WI38 (cell line): ENCODE results near the gene ASPN.

Source experiments
- H3K4me3 ChIP-seq: 2 replicates; pipeline ENCODE4 v1.5.1; 2011; ENCODE audit warnings: low read depth, mild to moderate bottlenecking, control low read depth, low read length
- CTCF ChIP-seq: IDR thresholded peaks from 2 replicates; pipeline ENCODE4 v1.5.1; 2012; ENCODE audit warnings: low read depth, mild to moderate bottlenecking, control low read depth, low read length

The ASPN gene

GRCh38 chr9:92513349-92513748, 31.0 kb upstream of the ASPN start:
- TF ChIP-seq CTCF, result no peak
- H3K4me3 ChIP-seq, result no peak overlapping the region

GRCh38 chr9:92512622-92513021, 30.3 kb upstream of the ASPN start:
- TF ChIP-seq CTCF, result no peak
- H3K4me3 ChIP-seq, result no peak overlapping the region

- H3K4me3 ChIP-seq, result no peak overlapping the region
- no peak for TF ChIP-seq CTCF
Measured at GRCh38 chr9:92510747-92511146, 28.4 kb upstream of the ASPN start.

- H3K4me3 ChIP-seq, result no peak overlapping the region
Measured at GRCh38 chr9:92509050-92509449, 26.7 kb upstream of the ASPN start.

GRCh38 chr9:92508018-92508820, 25.9 kb upstream of the ASPN start:
- no peak for TF ChIP-seq CTCF
- no peak overlapping the region for H3K4me3 ChIP-seq

More at GRCh38 chr9:92509050-92509449, 26.7 kb upstream of the ASPN start:
- no peak for TF ChIP-seq CTCF

- no peak overlapping the region for H3K4me3 ChIP-seq
- no peak for TF ChIP-seq CTCF
Measured at GRCh38 chr9:92507496-92507895, 25.2 kb upstream of the ASPN start.

- no peak for TF ChIP-seq CTCF
- H3K4me3 ChIP-seq, result no peak overlapping the region
Measured at GRCh38 chr9:92507005-92507404, 24.7 kb upstream of the ASPN start.
